OCI-LY3 (cell line): ENCODE data around the gene ELAVL1.

Source experiments
- CTCF ChIP-seq: fragments of 200-600, 300-600 bp; sonication (generic); IDR thresholded peaks from 2 replicates; pipeline ENCODE4 v1.5.1; 2014; ENCODE audit warnings: antibody characterized with exemption, low read length, low read depth
- EZH2phosphoT487 ChIP-seq: fragments of 200-600 bp; shearing (Covaris generic); IDR thresholded peaks from 2 replicates; pipeline ENCODE4 v1.6.1; 2018; ENCODE audit warnings: antibody characterized with exemption, mixed run types, low read depth

- TF ChIP-seq CTCF = no peak
- TF ChIP-seq EZH2phosphoT487 = no peak
Measured at GRCh38 chr19:7965259-7965841, 40.1 kb downstream of the ELAVL1 start.
